Activated CD4-positive, alpha-beta T cell treated with anti-CD3 and anti-CD28 coated beads, Interleukin-2, amount 50 U/mL, for 24 hours (primary cell): ENCODE data around the gene TTC7B.

Source experiments
- DNase-seq, 2 donors: peaks; one replicate each; pipeline ENCODE4 v3.0.0-alpha.2; 2020; ENCODE audit warnings: low read depth in 1 of 2, low spot score in 1 of 2

Gene TTC7B

DNA sequence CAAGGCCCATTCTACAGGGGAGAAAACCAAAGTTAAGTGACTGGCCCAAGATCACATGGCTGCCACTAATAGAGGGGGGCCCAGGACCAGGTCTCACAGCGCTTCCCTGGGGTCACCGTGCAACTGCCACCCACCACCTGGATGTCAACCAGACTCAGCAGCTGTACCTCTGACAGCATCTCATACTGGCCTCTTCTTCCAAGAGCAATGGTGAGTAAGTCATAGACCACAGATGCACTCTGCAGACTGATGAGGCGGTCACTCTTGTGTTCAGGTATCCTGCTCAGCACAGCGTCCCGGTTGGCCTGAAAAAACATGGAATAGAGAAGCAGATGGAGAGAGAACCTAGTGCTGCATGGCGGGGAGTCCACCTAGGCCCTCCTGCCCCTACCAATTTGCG, 139.9 kb downstream of the TTC7B start:
- no peak for DNase-seq

GRCh38 chr14:90675399-90675798, 140.8 kb downstream of the TTC7B start:
- DNase-seq: no peak

DNA sequence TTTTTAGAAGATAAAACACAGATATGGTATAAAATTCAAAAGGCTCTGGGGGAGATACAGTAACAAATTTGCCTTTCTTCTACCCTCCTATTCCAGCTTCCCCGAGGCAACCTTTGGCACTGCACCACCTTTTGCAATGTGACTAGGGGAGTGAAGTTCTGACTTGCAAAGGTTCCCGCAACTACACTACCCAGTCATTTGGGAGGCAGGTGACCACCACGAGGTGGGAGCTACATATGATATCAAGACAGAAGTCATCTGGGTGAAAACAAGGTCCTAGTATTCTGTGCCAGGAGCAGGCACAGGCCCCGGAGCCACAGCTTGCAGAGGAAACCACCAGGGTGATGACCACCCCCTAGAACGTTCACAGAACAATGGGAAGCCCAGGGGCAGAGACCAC, 141.5 kb downstream of the TTC7B start:
- DNase-seq: no peak

DNA sequence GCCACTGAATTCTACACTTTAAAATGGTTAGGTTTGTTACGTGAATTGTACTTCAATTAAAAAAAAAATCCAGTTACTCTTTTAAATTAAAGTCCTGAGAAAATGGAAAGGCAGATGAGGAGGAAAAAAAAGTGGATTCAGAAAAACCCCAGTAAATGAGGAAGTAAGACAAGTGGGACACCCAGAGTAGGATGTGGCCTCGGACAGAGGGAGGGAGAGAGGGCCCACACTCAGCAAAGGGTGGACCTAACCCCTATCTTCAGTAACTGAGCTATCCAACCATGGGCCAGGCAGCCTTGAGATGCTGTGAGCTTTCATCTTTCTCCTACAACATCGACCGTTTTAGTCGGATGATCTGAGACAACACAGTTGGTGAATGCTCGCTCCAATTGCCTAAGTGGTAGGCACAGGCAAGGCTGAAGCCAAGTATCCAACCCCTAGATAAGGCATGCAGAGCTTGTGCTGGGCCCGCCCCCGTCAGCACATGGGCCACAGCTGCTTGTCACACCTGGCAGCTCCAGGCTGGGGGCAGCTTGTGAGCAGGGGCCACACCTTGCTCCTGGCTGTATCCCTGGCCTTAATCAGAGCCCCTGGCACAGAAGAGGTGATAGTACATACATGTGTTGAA, 142.1 kb downstream of the TTC7B start:
- DNase-seq: no peak

DNA sequence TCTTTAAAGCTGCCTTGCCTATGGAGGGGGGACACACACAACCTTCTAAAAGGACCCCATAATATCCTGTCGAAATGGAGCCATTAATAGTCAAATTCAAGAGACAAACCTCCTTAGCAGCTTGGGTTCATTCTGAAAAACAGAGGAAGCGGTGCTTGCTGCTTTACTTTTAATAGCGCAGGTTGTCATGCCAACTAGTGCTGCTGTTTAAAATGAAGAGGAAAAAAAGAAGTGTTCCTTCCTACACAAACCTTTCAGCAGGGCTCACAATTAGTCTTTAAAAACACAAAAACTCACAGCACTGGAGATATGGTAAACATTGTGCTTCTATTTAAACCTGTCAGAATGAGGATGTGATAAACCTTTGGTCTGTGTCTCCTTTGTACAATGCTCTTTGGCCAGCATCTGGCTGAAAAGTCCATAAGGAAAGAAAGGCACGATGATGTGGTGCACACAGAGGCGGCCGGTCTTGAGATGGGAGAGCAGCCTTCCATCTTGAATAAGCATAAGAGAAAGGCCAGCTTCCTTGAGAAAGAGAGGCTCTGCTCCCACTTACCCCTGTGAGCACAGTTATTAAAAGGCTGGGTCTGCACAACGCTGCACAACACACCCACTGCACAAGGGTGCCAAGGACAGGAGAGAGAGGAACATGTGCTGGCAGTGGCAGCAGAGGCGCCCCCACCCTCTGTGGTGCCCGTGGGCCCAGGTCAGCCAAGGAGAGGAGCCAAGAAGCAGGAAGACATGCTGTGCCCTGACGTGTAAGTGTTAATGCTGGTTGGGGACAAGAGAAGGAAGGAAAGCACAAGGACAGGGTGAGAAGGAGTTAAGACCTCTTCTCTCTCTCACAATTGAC, 144.6 kb downstream of the TTC7B start:
- DNase-seq: no peak

DNA sequence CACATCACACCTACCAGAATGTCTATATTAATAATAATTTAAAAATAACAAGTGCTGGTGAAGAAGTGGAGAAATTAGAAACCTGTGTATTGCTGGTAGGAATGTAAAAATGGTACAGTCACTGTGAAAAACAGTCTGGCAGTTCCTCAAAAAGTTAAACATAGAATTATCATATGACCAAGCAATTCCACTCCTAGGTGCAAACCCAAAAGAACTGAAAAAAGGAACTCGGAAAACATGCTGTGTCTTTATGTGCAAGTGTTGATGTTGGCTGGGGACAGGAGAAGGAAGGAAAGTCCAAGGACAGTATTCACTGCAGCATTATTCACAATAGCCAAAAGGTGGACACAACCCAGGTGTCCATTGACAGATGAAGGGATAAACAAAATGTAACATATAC, 146.5 kb downstream of the TTC7B start:
- DNase-seq: no peak

DNA sequence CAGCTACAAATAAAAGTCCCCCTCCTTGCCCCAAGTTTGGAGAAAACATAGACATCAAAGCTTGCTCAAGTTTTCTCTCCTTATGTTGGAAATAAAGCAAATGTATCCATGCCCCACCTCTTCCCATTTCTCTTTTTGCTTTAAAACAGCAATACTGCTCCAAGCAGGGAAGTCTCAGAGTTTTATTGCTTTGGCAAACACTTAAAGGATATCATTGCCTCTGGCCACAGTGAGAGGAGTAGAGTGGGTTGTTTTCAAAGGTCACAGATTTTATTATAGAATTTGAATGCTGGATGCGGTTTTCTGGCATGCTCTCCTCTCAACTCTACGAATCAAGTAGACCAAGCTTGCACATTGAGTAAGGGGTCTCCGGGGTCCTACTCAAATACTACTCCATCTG, 149.7 kb downstream of the TTC7B start:
- no peak for DNase-seq

GRCh38 chr14:90665321-90666000, 150.8 kb downstream of the TTC7B start:
- no peak for DNase-seq

GRCh38 chr14:90664911-90665310, 151.3 kb downstream of the TTC7B start:
- DNase-seq: no peak

- no peak for DNase-seq
Measured at GRCh38 chr14:90663680-90664079, 152.6 kb downstream of the TTC7B start.

- no peak for DNase-seq
Measured at GRCh38 chr14:90663140-90663539, 153.1 kb downstream of the TTC7B start.

- DNase-seq: no peak
Measured at GRCh38 chr14:90661866-90662265, 154.4 kb downstream of the TTC7B start.

DNA sequence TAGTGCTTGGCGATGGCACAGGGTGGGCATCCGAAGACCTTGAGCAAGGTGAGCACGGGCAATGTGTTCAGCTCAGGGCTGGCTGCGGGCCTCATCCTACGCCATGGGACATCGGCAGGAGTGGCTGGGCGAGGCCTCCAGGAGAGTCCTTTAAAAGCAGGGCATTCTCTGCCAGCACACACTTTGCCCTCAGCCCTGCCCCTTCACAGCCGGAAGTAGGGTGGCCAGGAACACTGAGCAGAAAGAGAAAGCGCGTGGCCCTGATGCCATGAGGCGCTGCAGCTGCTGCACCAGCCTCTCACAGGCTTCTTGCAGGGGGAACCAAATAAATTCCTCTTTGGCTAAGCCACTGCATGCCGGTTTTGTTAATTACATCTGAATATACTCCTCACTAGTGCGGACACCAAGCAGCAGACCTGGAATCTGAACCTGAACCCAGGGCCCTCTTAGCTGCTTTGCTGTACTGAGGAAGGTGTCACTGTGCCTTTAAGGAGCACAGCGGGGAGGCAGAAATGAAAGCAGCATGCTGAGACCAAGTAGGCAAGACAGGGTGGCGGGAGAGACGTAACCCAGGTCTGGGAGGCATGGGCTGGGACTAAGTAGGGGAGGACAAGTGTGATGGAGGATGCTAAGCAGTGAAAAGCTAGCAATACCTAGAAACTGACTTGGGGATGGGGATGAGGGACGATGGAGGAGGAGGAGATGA, 155.2 kb downstream of the TTC7B start:
- DNase-seq: no peak

DNA sequence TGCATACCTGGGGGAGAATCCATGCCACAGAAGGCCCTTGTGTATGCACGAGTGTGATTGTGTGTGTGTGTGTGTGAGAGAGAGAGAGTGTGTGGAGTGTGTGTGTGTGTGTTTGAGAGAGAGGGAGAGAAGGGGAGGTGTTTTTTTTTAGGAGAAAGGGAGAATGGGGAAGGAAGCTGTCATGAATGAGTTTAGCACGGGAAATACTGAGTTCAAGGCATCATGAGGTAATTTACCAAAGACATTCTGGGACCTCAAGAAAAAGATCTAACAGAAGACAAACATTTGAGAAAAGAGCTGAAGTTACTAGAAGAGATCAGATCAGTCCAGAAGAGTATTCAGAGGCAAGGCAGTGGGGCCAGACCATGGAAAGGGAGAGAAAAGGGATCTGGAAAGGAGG, 157.1 kb downstream of the TTC7B start:
- no peak for DNase-seq

- no peak for DNase-seq
Measured at GRCh38 chr14:90658541-90658967, 157.7 kb downstream of the TTC7B start.

DNA sequence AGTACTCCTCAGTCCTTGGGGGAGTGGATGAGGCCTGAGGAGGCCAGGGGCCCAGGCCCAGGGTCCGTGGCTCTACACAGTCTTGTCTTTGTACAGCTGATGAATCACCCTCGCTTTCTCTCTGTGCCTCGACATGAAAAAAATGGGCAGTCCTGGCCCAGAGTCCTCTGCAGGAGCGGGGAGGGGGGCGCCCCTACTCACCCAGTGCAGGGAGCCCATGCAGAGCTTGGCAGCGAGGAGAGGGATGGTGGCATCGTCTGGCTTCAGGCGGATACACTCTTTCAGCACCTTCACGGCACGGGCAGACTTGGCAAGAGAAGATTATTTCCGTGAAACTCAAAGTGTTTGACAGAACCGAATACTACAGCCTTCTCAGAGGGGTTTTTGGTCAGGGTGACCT, 159.3 kb downstream of the TTC7B start:
- no peak for DNase-seq

- no peak for DNase-seq
Measured at GRCh38 chr14:90655829-90656228, 160.4 kb downstream of the TTC7B start.

GRCh38 chr14:90654831-90655276, 161.4 kb downstream of the TTC7B start:
- DNase-seq: no peak

GRCh38 chr14:90652626-90653025, 163.6 kb downstream of the TTC7B start:
- no peak for DNase-seq

- no peak for DNase-seq
Measured at GRCh38 chr14:90651976-90652560, 164.2 kb downstream of the TTC7B start.

DNA sequence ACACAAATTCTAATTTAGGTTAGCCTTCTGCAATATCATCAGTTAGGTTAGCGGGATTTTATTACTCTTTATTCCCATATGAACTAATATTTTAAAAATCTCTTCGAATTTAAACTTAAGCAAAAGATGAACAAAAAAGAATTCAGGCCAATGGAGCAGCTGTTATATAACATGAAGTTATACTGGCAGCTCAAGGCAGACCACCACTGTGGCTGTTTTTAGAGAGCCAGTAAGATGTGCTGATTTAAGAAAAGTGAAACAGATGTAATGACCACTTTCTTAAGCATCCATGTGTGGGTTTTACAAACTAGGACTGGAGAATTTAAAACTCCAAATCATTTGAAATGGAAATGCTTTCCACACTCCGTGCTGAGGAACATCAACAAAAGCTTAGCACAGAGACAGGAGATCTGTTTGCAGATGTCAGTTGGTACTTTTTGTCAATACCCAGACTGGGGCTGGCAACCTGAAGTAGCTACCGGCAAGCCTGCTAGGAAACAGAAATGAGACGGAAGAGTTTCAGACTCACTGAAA, 164.9 kb downstream of the TTC7B start:
- no peak for DNase-seq
